Brain microvascular endothelial cell (primary cell): ENCODE results near the gene A3GALT2.

ENCODE experiments used
- DNase-seq: peaks from one replicate; pipeline ENCODE4 v3.0.0-alpha.2; 2020
- H3K27ac ChIP-seq: fragments of 250-450 bp; sonication (Bioruptor Pico); 2 replicates; pipeline ENCODE4 v1.5.1; 2020; ENCODE audit warnings: mild to moderate bottlenecking, moderate library complexity
- H3K27me3 ChIP-seq: fragments of 250-450 bp; sonication (Bioruptor Pico); replicated peaks from 2 replicates; pipeline ENCODE4 v1.5.1; 2020; ENCODE audit warnings: mild to moderate bottlenecking
- H3K36me3 ChIP-seq: fragments of 250-450 bp; sonication (Bioruptor Pico); replicated peaks from 2 replicates; pipeline ENCODE4 v1.5.1; 2020; ENCODE audit warnings: mild to moderate bottlenecking
- H3K4me3 ChIP-seq: 2 replicates; pipeline ENCODE4 v1.5.1; 2011; ENCODE audit warnings: low read depth, mild to moderate bottlenecking, control low read depth, low read length, moderate library complexity
- CTCF ChIP-seq: IDR thresholded peaks from 2 replicates; pipeline ENCODE4 v1.5.1; 2011; ENCODE audit warnings: low read depth, mild to moderate bottlenecking, moderate library complexity, low read length, control low read depth, inconsistent platforms; ENCODE audit errors: missing control alignments
- in situ Hi-C: cut with HindIII; loops from 2 replicates; pipeline ENCODE4 v1.10.0; 2017; ENCODE audit warnings: low sequenced_read_pairs, low pct_ligation_motif_present

Gene A3GALT2

GRCh38 chr1:33265780-33266605 lies 54.9 kb downstream of the A3GALT2 start:
- TF ChIP-seq CTCF, result no peak
- H3K36me3 ChIP-seq, result peaks cover 4% of the 10 kb centered on the region
- in situ Hi-C loops, result no loop called here
- H3K27me3 ChIP-seq, result no peaks in the 10 kb centered on the region
- no peak for DNase-seq
- H3K4me3 ChIP-seq, result no peak overlapping the region
- no peak overlapping the region for H3K27ac ChIP-seq

- H3K27me3 ChIP-seq, result no peaks in the 10 kb centered on the region
- H3K27ac ChIP-seq, result no peak overlapping the region
- H3K4me3 ChIP-seq, result no peak overlapping the region
- in situ Hi-C loops, result no loop called here
- no peak for DNase-seq
- H3K36me3 ChIP-seq, result no peaks in the 10 kb centered on the region
- TF ChIP-seq CTCF, result no peak
Measured at GRCh38 chr1:33263890-33264504, 56.9 kb downstream of the A3GALT2 start.

- H3K4me3 ChIP-seq, result no peak overlapping the region
- no peaks in the 10 kb centered on the region for H3K36me3 ChIP-seq
- H3K27me3 ChIP-seq, result no peaks in the 10 kb centered on the region
- no peak overlapping the region for H3K27ac ChIP-seq
- peak; percentile 9 for DNase-seq
- no peak for TF ChIP-seq CTCF
- in situ Hi-C loops, result no loop called here
Measured at GRCh38 chr1:33261344-33261743, 59.6 kb downstream of the A3GALT2 start.

- in situ Hi-C loops, result no loop called here
Measured at GRCh38 chr1:33260439-33260838, 60.5 kb downstream of the A3GALT2 start.

GRCh38 chr1:33259879-33260278 lies 61.0 kb downstream of the A3GALT2 start:
- in situ Hi-C loops, result no loop called here
- DNase-seq, result no peak
- Histone ChIP-seq H3K27me3 (no peaks in the 10 kb centered on the region), H3K4me3 (no peak overlapping the region), H3K36me3 (no peaks in the 10 kb centered on the region), H3K27ac (no peak overlapping the region)
- no peak for TF ChIP-seq CTCF

More at GRCh38 chr1:33260439-33260838, 60.5 kb downstream of the A3GALT2 start:
- no peak for DNase-seq
- Histone ChIP-seq H3K36me3 (no peaks in the 10 kb centered on the region), H3K27ac (no peak overlapping the region), H3K27me3 (no peaks in the 10 kb centered on the region), H3K4me3 (no peak overlapping the region)
- TF ChIP-seq CTCF, result no peak
